Fibroblast of mammary gland (primary cell): ENCODE data around the gene ST3GAL3.

ENCODE experiments used
- DNase-seq: peaks from one replicate; pipeline ENCODE4 v3.0.0-alpha.2; 2010; ENCODE audit warnings: low read depth
- H3K4me3 ChIP-seq: 2 replicates; pipeline ENCODE4 v1.5.1; 2011; ENCODE audit warnings: low read depth, mild to moderate bottlenecking, low read length, moderate library complexity; ENCODE audit not compliant: control insufficient read depth
- CTCF ChIP-seq: conservative IDR thresholded peaks from 2 replicates; pipeline ENCODE4 v1.5.1; 2011; ENCODE audit warnings: low read depth, low read length, inconsistent platforms; ENCODE audit not compliant: control insufficient read depth, insufficient read depth

Gene ST3GAL3

DNA sequence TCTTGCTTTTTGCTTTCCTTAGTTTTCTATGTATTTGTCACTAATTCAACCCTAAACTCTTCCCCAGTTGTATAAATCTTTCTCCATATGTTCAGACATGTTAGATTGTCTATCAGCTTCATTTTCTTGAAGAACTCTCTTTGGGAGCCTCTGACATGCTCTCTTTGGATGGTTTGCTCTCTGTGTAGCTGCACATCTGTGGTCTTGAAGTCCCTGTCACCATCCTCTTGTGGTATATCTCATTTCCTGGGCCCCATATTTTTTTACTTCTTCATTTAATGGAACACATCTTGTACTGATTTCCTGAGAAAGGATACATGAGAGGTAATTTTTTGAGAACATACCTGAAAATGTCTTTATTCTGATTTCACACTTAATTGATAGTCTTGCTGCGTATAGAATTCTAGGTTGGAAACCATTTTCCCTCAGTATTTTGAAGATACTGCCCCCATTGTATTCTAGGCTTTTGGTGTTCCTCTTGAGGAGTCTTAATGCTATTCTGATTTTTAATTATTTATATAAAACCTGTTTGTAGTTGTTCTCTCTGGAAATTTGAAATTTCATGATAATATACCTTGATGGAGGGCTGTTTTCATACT is 72.6 kb downstream of the ST3GAL3 start:
- DNase-seq, result no peak
- H3K4me3 ChIP-seq, result no peak overlapping the region
- no peak for TF ChIP-seq CTCF

GRCh38 chr1:43781574-43781973 is 74.2 kb downstream of the ST3GAL3 start:
- H3K4me3 ChIP-seq, result no peak overlapping the region
- no peak for TF ChIP-seq CTCF
- no peak for DNase-seq

GRCh38 chr1:43783096-43783670 is 75.8 kb downstream of the ST3GAL3 start:
- no peak for TF ChIP-seq CTCF
- DNase-seq, result no peak
- H3K4me3 ChIP-seq, result no peak overlapping the region

GRCh38 chr1:43783671-43784205 is 76.4 kb downstream of the ST3GAL3 start:
- no peak overlapping the region for H3K4me3 ChIP-seq
- peak; percentile 36 for DNase-seq
- no peak for TF ChIP-seq CTCF

- TF ChIP-seq CTCF, result no peak
- H3K4me3 ChIP-seq, result no peak overlapping the region
- peak; percentile 50 for DNase-seq
Measured at GRCh38 chr1:43786201-43786958, 79.0 kb downstream of the ST3GAL3 start.

GRCh38 chr1:43786960-43787359 is 79.6 kb downstream of the ST3GAL3 start:
- no peak for TF ChIP-seq CTCF
- no peak overlapping the region for H3K4me3 ChIP-seq
- DNase-seq, result peak; percentile 69
